Right lung (tissue), 10 donors: ENCODE results near the gene SERPINB12. TPM values are rescaled to one million over a fixed set of nuclear protein-coding genes. Genes with fewer than 3 reads are reported as not detected.
A peak's percentile ranks its signal among the peaks of the same experiment; 100 is the strongest.

Experiments
- DNase-seq, 2 donors: peaks; one replicate each; pipeline ENCODE4 v3.0.0-alpha.2; 2013
- long read RNA-seq, 8 donors: transcript quantifications; one replicate each; lab custom pipeline, GENCODE V29; 2026
- polyA plus RNA-seq, 5 donors: library from polyadenylated mRNA; unstranded; fragments of 120-200 nt; gene quantifications; one replicate each; pipeline versions ENCODE4 v1.2.1 to v1.2.3, GENCODE V29; 2013; ENCODE audit warnings: inconsistent platforms in 1 of 5, low replicate concordance in 1 of 5; ENCODE audit not compliant: insufficient read length in 5 of 5, insufficient read depth in 1 of 5

SERPINB12 gene
- not detected for polyA plus RNA-seq
- long read RNA-seq, donor 1, result 0 reads
- long read RNA-seq, donor 2, result 0 reads
- long read RNA-seq, donor 3, result 0 reads
- long read RNA-seq, donor 4, result 0 reads
- long read RNA-seq, donor 5, result 0 reads
- long read RNA-seq, donor 6, result 0 reads
- long read RNA-seq, donor 7, result 0 reads
- long read RNA-seq, donor 8, result 0 reads

DNA sequence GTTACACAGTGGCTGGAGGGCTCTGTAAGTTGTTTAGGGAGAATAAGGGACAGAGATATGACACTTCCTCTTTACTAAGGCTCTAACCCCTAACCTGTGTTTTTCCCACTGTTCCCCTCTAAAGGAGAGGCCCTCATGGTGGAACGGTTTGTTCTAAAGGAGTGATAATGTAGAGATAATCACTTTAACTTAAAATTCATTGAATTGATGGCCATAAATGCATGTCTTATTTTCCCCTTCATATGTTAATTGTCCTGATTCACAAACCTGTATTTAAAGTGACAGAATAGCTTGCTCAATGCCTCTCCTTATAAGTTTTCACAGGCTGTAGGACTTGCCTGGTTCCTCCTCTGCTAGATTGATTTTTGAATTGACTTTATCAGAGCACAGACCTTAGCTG lies at the start of gene SERPINB12:
Gene SERPINB12, plus strand, starts transcription at position 301 of the 400 bp plus-strand sequence. CDS start 13,791 bp downstream, outside the sequence.
- no peak for DNase-seq

DNA sequence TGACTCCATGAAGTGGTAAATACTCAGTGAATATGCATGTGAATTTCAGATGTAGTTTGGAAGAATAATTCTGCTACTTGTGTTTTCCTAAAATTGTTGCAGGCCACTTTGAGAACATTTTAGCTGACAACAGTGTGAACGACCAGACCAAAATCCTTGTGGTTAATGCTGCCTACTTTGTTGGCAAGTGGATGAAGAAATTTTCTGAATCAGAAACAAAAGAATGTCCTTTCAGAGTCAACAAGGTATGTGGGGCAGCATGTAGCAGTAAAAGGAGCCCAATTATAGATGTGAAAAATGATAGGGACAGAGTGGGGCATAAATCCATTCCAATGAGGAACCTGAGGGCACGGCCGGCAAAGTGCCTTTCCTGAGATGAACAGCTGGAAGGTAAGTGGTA lies 49.3 kb upstream of the SERPINB12 start:
- DNase-seq, result no peak

DNA sequence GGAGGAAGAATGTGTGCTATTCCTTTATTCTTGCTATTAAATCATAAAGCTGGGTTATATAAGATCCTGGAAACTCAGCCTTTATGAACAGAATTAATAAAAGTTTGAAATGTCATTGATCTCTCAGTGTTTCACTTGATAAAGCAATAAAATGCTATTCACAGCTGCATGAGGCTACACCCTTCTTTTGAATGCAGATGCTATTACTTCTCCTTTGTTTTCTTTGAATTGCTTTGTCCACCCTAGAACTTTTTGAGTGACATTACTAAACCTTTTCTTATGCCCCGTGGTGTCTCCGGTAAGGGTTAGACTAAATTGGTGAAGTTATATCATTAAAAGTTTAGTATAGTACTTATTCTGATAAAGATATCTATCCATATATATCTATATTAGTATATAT lies 46.5 kb upstream of the SERPINB12 start:
- DNase-seq, result no peak

DNA sequence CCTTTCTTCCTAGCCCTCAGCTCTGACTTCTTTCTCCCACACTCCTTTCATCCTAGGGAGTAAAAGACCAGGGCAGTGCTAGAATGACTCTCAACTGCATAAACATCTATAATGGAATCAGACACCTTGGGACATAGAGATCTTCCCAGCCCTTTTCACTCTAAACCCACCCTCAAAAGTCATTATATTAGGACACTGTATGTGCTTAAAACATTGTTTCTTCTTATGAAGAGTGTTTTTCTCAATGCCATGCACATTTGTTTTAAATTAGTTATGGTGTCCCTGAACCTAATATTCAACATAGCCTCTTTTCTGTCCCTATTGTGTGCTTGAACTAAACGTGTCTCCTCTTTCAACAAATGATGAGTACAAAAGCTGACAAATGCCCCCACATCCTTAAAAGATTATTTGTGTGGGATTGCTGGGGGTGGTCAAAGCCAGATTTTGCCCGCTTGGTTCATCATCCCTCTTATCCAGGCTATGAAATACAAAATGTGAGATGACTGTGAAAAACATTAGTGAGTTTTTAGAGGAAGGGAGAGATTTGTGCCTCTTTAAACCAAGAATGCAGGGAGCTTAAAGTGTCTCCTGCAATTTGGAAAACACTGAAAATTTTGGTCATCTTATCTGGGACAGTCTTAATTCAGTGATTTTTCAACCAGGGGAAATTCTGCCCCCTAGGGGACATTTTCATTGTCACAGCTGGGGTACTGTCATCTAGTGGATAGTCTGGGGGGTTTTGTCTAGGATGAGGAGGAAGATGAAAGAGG lies 36.4 kb upstream of the SERPINB12 start:
- no peak for DNase-seq

GRCh38 chr18:63506336-63506646 lies 35.9 kb upstream of the SERPINB12 start:
- no peak for DNase-seq

DNA sequence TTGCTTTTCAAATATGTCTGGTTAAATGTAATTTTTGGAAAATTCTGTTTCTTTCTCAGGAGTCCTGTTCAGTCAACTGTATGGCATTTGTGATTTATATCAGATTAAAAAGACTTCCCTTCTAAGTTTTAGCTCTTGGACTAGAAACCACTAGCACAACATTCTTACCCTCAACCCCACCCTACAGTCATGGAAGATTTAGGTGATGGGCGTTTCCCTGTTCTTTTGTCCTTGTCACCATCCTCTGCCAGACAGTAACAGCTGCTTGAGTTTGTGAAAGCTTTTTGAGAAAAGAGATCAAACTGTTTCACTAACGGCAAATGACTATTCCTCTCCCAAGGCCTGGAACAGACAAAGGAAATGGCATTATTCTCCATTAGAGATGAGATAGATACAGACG lies 33.6 kb upstream of the SERPINB12 start:
- DNase-seq, result no peak

GRCh38 chr18:63511285-63511684 lies 30.9 kb upstream of the SERPINB12 start:
- peak in 1 of 2 donors; percentile 6 for DNase-seq

GRCh38 chr18:63514326-63514725 lies 27.8 kb upstream of the SERPINB12 start:
- DNase-seq, result no peak

GRCh38 chr18:63514888-63515678 lies 27.1 kb upstream of the SERPINB12 start:
- DNase-seq, result no peak

GRCh38 chr18:63515801-63516200 lies 26.4 kb upstream of the SERPINB12 start:
- no peak for DNase-seq

DNA sequence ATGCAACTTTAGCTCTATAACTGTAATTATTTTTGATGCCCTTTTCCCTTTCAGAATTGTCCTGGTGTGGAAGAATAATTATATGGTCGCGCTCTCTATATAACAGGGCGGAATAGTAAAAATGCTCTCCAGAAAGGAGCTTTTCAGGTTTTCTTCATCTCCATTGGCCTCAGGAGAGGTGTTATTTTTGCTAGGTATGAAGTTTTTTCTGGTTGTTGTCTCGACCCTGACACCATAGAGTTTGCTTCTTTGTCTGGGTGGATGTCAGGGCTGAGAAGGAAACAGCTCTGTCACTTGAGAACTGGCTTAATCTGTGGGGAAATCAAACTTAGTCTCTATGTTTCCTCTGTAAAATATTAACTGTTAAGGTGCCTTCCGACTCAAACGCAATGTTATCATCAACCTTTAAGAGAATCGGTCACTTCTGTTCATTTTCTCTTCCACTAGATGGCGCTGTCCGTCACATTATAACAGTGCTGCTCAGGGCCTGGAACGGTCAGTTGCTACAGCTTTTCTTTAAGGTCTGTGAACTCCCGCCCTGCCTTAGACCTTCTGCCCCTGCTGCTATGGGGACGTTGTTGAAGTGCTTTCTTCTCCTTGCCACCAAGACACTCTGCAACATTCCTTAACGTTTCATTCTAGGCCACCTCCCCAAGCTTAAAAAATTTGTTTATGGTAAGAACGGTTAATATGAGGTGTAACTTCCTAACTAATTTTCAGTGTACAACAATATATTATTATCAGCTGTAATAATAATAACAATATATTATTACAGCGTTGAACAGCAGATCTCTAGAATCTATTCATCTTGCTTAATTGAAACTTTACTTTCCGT lies 23.8 kb upstream of the SERPINB12 start:
- peak; percentile 49 to 68 for DNase-seq

- DNase-seq, result no peak
Measured at GRCh38 chr18:63520053-63520685, 22.0 kb upstream of the SERPINB12 start.

- no peak for DNase-seq
Measured at GRCh38 chr18:63523660-63524059, 18.5 kb upstream of the SERPINB12 start.

GRCh38 chr18:63527251-63527650 lies 14.9 kb upstream of the SERPINB12 start:
- DNase-seq, result no peak

DNA sequence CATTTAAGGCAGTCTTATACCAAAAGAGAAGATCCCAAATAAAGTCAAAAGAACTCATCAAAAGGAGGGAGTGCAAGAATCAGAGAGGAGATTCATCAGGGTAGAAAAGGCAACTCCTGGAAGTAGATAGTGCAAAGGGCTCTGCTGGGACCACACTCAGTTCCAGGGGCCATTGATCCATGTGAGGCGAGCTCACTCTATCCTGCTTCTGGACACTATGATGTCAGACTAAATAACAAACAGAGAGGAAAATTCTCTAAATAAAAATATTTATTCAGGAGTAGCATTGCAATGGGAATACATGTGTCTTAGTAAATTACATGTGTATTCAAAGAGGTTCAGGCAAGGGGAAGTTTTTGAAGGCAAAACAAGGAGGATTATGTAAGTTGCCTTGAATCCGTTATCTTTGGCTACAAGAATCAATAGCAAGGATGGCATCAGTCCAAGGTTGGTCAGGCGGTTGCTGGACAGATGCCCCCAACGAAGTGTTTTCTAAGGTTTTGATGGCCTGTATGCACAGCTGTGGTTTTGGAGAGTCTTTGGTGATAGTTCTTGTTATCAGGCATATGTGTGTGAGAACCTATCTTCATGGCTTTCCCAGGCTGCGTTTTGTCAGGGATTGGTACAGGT lies 13.2 kb upstream of the SERPINB12 start:
- no peak for DNase-seq

- DNase-seq, result no peak
Measured at GRCh38 chr18:63532471-63532870, 9.7 kb upstream of the SERPINB12 start.

GRCh38 chr18:63534615-63535014 lies 7.6 kb upstream of the SERPINB12 start:
- DNase-seq, result no peak

DNA sequence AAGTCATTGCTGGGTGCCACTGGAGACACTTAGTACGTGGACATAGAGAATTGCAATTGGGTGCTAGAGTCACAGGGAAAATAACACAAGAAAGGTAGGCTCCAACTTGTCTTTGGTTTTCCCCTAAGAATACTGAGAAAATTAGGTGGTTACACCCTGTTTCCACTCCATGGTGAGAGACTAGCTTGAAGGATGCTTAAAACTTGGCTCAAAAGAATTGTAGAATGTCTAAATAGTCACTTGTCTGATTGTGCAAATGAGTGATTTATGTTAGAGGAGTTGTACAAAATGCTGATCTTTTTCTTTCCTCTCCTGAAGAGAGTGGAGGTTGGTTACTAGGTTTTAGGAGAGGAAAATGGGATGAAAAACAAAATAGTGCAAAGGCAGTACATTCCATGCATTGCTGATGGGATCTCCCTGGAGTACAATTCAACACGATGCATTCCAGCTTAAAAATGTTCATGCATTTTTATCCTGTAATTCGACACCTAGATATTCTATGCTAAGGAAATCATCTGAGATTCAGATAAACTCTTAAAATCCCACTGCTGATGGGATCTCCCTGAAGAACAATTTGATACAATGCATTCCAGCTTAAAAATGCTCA lies 2.2 kb upstream of the SERPINB12 start:
- no peak for DNase-seq

DNA sequence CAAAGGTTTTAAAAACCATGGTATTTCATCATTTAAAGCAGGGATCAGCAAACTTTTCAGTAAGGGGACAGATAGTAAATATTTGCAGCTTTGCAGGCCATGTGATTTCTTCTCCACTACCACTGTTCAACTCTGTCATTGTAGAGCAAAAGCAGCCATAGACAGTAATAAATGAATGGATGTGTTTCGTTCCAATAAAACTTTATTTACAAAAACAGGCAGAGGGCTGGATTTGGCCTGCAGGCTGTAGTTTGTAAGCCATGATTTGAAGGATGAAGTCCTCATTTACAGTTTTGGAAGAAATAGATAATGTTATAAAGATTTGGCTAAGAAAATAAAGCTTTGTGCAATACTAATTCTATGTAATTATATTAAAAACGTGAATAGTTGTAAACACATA lies 1.8 kb downstream of the SERPINB12 start:
- DNase-seq, result no peak

GRCh38 chr18:63545000-63545399 lies 2.8 kb downstream of the SERPINB12 start:
- DNase-seq, result no peak
